Nephron (organoid): ENCODE data around the gene RNF144B.
A peak's percentile ranks its signal among the peaks of the same experiment; 100 is the strongest.

Experiments used
- H3K27ac Mint-ChIP-seq, 3 experiments: 2 replicates each; pipeline ENCODE4 v1.8.0; 2020; ENCODE audit warnings: mixed read lengths in 3 of 3, mild to moderate bottlenecking in 2 of 3, moderate library complexity in 1 of 3
- H3K27me3 Mint-ChIP-seq: 2 replicates; pipeline ENCODE4 v1.8.0; 2021; ENCODE audit warnings: low read depth, mild to moderate bottlenecking, moderate library complexity, mixed read lengths
- H3K36me3 Mint-ChIP-seq: 2 replicates; pipeline ENCODE4 v1.8.0; 2020; ENCODE audit warnings: low read depth, mixed read lengths
- H3K4me1 Mint-ChIP-seq: 2 replicates; pipeline ENCODE4 v1.8.0; 2020; ENCODE audit warnings: mixed read lengths
- H3K4me3 Mint-ChIP-seq, 3 experiments: 2 replicates each; pipeline ENCODE4 v1.8.0; 2020; ENCODE audit warnings: mild to moderate bottlenecking in 3 of 3, mixed read lengths in 3 of 3, moderate library complexity in 2 of 3
- H3K9me3 Mint-ChIP-seq: 2 replicates; pipeline ENCODE4 v1.8.0; 2020; ENCODE audit warnings: mixed read lengths
- TF ChIP-seq, protein P1 (sequence below), 3 experiments: fragments of 200-600 bp; sonication (generic); IDR thresholded peaks; one replicate each; pipeline ENCODE4 v1.5.0; 2021; ENCODE audit warnings: antibody characterized with exemption in 3 of 3; ENCODE audit not compliant: unreplicated experiment in 3 of 3

Gene RNF144B

DNA sequence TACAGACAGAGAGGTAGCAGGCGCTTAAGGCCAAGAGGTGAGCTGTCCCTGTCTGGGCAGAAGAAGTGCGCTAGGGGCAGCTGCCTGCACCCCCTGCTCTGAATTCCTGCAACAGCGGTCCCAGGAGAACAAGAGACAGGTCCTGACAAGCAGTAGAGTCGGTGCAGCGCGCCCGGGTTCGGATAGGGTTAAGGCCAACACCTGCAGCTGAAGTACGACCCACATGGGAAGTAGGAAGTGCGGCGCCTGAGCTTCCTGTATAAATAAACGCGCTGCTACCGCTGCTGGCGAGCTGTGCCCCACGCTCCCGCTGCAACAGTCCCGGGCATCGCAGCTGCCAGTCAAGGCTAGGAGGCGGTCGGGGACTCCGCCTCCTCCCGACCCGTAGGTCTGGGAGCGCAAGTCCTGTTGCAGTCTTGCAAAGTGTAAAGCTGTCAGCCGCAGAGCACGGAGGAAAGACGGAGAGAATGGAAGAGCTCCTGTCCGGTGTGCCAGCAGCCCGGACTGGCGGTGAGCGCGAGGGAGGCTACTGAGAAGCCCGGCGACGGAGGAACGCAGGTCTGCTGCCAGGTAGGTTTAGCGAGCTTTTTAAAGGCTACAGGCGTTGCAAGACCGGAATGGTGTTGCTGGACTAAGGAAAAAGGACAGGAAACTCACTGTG, at the start of gene RNF144B:
RNF144B (plus strand) TSS at position 290 of the 661 bp plus-strand sequence. CDS start 12,185 bp downstream, outside the sequence.
- peaks cover 34% of the 10 kb centered on the region for H3K27me3 Mint-ChIP-seq
- peaks cover 20% of the 10 kb centered on the region for H3K4me1 Mint-ChIP-seq
- peak within 1 kb of the TSS; percentile 63 to 74 (median 65) for H3K27ac Mint-ChIP-seq
- H3K4me3 Mint-ChIP-seq = peak within 1 kb of the TSS; percentile 83 to 88 (median 86)
- TF ChIP-seq, protein P1, sequence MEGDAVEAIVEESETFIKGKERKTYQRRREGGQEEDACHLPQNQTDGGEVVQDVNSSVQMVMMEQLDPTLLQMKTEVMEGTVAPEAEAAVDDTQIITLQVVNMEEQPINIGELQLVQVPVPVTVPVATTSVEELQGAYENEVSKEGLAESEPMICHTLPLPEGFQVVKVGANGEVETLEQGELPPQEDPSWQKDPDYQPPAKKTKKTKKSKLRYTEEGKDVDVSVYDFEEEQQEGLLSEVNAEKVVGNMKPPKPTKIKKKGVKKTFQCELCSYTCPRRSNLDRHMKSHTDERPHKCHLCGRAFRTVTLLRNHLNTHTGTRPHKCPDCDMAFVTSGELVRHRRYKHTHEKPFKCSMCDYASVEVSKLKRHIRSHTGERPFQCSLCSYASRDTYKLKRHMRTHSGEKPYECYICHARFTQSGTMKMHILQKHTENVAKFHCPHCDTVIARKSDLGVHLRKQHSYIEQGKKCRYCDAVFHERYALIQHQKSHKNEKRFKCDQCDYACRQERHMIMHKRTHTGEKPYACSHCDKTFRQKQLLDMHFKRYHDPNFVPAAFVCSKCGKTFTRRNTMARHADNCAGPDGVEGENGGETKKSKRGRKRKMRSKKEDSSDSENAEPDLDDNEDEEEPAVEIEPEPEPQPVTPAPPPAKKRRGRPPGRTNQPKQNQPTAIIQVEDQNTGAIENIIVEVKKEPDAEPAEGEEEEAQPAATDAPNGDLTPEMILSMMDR (IDR thresholded peaks at IDR 0.05; ENCODE audit: unreplicated experiment in 3 of 3) = no peak
- H3K9me3 Mint-ChIP-seq = no peaks in the 10 kb centered on the region
- no peaks in the 10 kb centered on the region for H3K36me3 Mint-ChIP-seq

DNA sequence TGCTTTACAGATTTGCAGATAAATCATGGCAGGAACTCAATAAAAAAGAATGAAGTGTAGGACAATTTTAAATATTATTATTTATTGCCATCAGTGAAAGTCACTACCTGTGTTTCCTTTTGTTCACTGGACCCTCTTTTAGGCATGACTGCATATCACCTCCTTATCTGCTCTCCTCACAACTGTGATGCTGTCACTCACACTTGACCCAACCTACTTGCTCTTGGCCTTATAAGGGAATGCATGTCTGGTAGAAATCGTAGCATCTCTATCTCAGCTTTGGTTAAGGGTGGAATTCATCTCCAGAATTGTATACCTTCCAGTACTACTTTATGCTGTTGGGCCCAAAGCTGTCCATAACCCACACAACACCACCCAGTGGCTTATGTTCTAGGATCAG, 47.6 kb upstream of the RNF144B start:
- H3K4me1 Mint-ChIP-seq = peaks cover 10% of the 10 kb centered on the region
- H3K9me3 Mint-ChIP-seq = no peaks in the 10 kb centered on the region
- H3K36me3 Mint-ChIP-seq = no peaks in the 10 kb centered on the region
- H3K27me3 Mint-ChIP-seq = peaks cover 12% of the 10 kb centered on the region
- H3K27ac Mint-ChIP-seq = no peak overlapping the region
- TF ChIP-seq, protein P1 (IDR thresholded peaks at IDR 0.05; ENCODE audit: unreplicated experiment in 3 of 3) = no peak
- H3K4me3 Mint-ChIP-seq = no peak overlapping the region

DNA sequence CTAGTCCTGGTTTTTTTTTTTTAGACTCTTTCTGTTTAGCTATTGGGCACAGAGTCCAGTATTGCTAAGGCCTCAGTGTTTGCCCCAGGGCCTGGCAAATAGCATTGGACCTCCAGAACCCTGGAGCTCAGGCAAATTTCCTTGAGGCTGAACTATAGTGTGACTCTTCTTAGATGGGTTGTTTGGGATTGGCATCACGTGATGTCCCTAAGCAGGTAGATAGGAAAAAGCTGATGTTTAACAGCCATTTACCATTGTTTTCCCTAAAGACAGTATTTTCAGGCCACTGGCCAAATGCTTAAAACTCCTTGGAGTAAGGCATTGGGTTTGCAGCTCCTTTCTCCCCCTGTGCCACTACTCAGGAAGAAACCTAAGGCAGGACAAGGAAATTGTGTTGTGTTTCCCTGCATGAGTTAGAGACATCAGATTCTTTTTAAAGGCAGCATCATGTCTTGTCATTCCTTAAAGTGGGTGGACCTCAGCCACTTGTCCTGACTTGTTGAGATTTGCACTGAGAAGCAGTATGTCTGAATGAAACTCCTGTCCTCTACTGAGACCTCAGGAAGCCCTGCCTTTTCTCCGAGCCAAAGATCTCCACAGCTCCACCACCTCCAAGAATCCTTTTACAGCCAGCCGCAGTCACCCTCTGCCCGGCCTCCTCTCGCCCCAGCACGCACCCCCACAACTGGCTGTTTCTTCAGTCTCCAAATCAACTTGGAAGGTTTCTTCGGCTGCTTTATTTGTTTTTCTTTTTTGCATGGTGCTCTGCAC, 46.2 kb upstream of the RNF144B start:
- peaks cover 12% of the 10 kb centered on the region for H3K27me3 Mint-ChIP-seq
- peaks cover 10% of the 10 kb centered on the region for H3K4me1 Mint-ChIP-seq
- no peak overlapping the region for H3K27ac Mint-ChIP-seq
- no peaks in the 10 kb centered on the region for H3K36me3 Mint-ChIP-seq
- H3K4me3 Mint-ChIP-seq = no peak overlapping the region
- TF ChIP-seq, protein P1 (IDR thresholded peaks at IDR 0.05; ENCODE audit: unreplicated experiment in 3 of 3) = no peak
- no peaks in the 10 kb centered on the region for H3K9me3 Mint-ChIP-seq

DNA sequence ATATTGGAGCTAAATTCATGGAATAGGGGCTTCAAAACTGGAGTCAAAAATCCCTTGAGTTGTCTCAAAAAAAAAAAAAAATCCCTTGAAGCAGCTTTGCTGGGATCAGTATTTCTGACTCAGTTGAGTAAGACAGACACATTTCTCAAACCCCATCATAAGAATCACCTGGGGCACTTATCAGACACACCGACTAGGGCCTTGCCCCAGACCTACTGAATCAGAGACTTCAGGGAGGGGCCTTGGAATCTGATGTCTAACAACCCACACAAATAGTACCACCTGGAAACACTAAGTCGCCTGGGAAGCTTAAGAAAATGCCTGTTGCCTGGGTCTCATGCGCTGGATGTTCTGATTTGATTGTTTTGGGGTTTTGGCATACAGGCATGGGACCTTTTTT, 44.9 kb upstream of the RNF144B start:
- peaks cover 10% of the 10 kb centered on the region for H3K4me1 Mint-ChIP-seq
- TF ChIP-seq, protein P1 (IDR thresholded peaks at IDR 0.05; ENCODE audit: unreplicated experiment in 3 of 3) = no peak
- H3K9me3 Mint-ChIP-seq = no peaks in the 10 kb centered on the region

DNA sequence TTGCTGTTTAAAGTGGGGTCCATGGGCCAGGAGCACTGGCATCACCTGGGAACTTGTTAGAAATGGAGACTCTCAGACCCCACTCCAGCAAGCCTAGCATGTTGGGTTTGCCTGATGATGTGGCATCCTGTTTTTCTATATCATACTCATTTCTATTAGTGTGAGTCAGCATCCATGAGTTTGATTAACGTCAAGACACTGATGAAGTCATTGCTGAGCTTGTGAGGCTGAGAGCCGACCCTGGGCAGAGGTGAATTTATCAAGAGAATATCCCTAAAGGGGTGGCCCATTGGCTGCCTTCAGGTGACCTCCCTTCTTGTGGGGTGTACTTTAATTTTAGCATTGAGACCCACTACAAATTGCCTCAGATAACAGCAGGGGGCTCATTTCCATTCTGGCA, 43.4 kb upstream of the RNF144B start:
- TF ChIP-seq, protein P1 (IDR thresholded peaks at IDR 0.05; ENCODE audit: unreplicated experiment in 3 of 3) = no peak
- Mint-ChIP-seq H3K36me3 (no peaks in the 10 kb centered on the region), H3K27me3 (peaks cover 12% of the 10 kb centered on the region), H3K9me3 (no peaks in the 10 kb centered on the region), H3K4me1 (peaks cover 16% of the 10 kb centered on the region), H3K27ac (no peak overlapping the region), H3K4me3 (no peak overlapping the region)

More for the DNA sequence above, 44.9 kb upstream of the RNF144B start:
- H3K27ac Mint-ChIP-seq = no peak overlapping the region
- peaks cover 12% of the 10 kb centered on the region for H3K27me3 Mint-ChIP-seq
- H3K4me3 Mint-ChIP-seq = no peak overlapping the region
- no peaks in the 10 kb centered on the region for H3K36me3 Mint-ChIP-seq
